NCI-H510A treated with DMSO at 0.1 percent for 48 hours (cell line): ENCODE data around the gene MAGED2.
"Not testable (repeated sequence)": the region's sequence is repeated elsewhere in the genome, so short reads cannot be mapped to it uniquely, and the experiment has no call there.

ENCODE experiments used
- DNase-seq: peaks from one replicate; lab custom pipeline; 2025; lab: John Stamatoyannopoulos, UW

MAGED2 gene

GRCh38 chrX:54819201-54819600 lies 11.7 kb downstream of the MAGED2 start:
- no peak for DNase-seq

GRCh38 chrX:54820737-54821136 lies 13.2 kb downstream of the MAGED2 start:
- DNase-seq = no peak

- DNase-seq = no peak
These were observed 13.8 kb downstream of the MAGED2 start for GRCh38 chrX:54821310-54821709.

GRCh38 chrX:54824195-54824594 lies 16.6 kb downstream of the MAGED2 start:
- no peak for DNase-seq

- DNase-seq = no peak
These were observed 17.2 kb downstream of the MAGED2 start for GRCh38 chrX:54824722-54825121.

- no peak for DNase-seq
These were observed 18.3 kb downstream of the MAGED2 start for GRCh38 chrX:54825716-54826438.

GRCh38 chrX:54826598-54826997 lies 19.1 kb downstream of the MAGED2 start:
- no peak for DNase-seq

- DNase-seq = no peak
These were observed 31.0 kb downstream of the MAGED2 start for GRCh38 chrX:54838583-54838982.

- DNase-seq = not testable (repeated sequence)
These were observed 33.8 kb downstream of the MAGED2 start for GRCh38 chrX:54841184-54841874.

GRCh38 chrX:54842607-54843006 lies 35.1 kb downstream of the MAGED2 start:
- DNase-seq = no peak

- no peak for DNase-seq
These were observed 35.5 kb downstream of the MAGED2 start for GRCh38 chrX:54843050-54843449.

- DNase-seq = not testable (repeated sequence)
These were observed 40.2 kb downstream of the MAGED2 start for GRCh38 chrX:54847700-54848099.

GRCh38 chrX:54865208-54865607 lies 57.7 kb downstream of the MAGED2 start:
- no peak for DNase-seq
